PFSK-1 (cell line): ENCODE data around the gene CYB561A3.

Experiments used
- FOXP2 ChIP-seq: optimal IDR thresholded peaks from 2 replicates; pipeline ENCODE3; 2011; ENCODE audit warnings: borderline replicate concordance, control low read depth, inconsistent platforms; ENCODE audit not compliant: insufficient read depth; ENCODE audit errors: extremely low read length, extremely low read depth
- POLR2AphosphoS5 ChIP-seq: IDR thresholded peaks from 2 replicates; pipeline ENCODE4 v1.6.1; 2012; ENCODE audit warnings: low read depth, mild to moderate bottlenecking, control low read depth, low read length, moderate library complexity
- TAF1 ChIP-seq: IDR thresholded peaks from 2 replicates; pipeline ENCODE4 v1.6.1; 2012; ENCODE audit warnings: low read length, control low read depth, borderline replicate concordance; ENCODE audit not compliant: insufficient read depth
- TF ChIP-seq, protein P1 (sequence below), 2 experiments: IDR thresholded peaks; 2 replicates each; pipeline versions ENCODE4 v1.6.1 to v1.8.0; 2011 to 2012; ENCODE audit warnings: low read depth in 2 of 2, low read length in 2 of 2, control low read depth in 1 of 2, inconsistent platforms in 1 of 2, mild to moderate bottlenecking in 1 of 2, moderate library complexity in 1 of 2; ENCODE audit not compliant: insufficient read depth in 1 of 2

DNA sequence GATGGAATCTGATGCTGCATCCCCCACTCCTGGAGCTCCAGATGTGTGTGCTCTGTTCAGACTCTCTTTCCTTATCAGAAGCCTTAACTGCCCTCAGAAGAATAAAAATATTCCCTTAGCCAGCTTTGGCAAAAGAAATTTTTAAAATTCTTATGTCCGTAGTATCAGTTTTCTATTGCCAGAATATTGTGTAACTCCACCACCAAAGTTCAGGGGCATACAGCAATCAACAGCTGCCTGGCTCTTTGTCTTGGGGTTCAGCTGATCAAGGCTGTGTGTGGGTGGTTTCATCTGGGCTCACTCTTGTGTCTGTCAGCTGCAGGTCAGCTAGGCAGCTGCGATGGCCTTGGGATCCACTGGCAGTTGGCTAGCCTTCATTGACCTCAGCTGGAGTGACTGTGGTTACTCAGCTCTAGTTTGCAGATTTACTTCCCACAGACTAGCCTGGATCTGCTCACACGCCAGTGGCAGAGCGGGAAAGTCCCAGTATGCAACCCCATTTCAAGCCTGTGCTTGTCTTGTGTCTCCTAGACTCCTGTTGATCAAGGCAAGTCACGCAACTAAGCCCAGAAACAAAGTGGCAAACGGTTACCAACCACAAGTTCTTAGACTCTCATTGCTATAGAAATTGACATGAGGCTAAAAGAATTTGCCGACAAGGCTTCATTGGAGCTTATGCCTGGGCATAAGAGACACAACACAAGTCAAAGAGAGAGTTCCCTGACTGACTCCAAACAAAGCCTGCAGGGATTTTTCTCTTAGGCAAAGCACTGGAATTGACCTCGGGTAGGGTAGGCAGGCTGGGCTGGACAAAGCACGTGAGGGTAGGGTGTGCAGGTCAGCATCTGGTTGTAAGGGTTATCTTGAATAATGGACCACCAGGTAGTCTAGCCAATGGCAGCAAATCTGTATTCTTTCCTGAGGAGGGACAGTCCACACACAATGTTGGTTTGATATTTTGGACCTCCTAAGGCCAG is 8.0 kb upstream of the CYB561A3 start:
- TF ChIP-seq, protein P1, sequence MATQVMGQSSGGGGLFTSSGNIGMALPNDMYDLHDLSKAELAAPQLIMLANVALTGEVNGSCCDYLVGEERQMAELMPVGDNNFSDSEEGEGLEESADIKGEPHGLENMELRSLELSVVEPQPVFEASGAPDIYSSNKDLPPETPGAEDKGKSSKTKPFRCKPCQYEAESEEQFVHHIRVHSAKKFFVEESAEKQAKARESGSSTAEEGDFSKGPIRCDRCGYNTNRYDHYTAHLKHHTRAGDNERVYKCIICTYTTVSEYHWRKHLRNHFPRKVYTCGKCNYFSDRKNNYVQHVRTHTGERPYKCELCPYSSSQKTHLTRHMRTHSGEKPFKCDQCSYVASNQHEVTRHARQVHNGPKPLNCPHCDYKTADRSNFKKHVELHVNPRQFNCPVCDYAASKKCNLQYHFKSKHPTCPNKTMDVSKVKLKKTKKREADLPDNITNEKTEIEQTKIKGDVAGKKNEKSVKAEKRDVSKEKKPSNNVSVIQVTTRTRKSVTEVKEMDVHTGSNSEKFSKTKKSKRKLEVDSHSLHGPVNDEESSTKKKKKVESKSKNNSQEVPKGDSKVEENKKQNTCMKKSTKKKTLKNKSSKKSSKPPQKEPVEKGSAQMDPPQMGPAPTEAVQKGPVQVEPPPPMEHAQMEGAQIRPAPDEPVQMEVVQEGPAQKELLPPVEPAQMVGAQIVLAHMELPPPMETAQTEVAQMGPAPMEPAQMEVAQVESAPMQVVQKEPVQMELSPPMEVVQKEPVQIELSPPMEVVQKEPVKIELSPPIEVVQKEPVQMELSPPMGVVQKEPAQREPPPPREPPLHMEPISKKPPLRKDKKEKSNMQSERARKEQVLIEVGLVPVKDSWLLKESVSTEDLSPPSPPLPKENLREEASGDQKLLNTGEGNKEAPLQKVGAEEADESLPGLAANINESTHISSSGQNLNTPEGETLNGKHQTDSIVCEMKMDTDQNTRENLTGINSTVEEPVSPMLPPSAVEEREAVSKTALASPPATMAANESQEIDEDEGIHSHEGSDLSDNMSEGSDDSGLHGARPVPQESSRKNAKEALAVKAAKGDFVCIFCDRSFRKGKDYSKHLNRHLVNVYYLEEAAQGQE (IDR thresholded peaks at IDR 0.05; ENCODE audit: insufficient read depth in 1 of 2, low read depth in 2 of 2, low read length in 2 of 2) = no peak
- TF ChIP-seq FOXP2 = no peak
- TF ChIP-seq POLR2AphosphoS5 = peak; percentile 14; the same call in 1 of the 2 replicates
- TF ChIP-seq TAF1 = no peak
